Natural killer cell treated with Interleukin-12 subunit alpha and Interleukin-12 subunit beta and Interleukin-15 and Interleukin-18, amount 100 ng/mL, for 72 hours (primary cell): ENCODE results near the gene LMNA. TPM values are rescaled to one million over a fixed set of nuclear protein-coding genes. Genes with fewer than 3 reads are reported as not detected.
"Not testable (repeated sequence)": the region's sequence is repeated elsewhere in the genome, so short reads cannot be mapped to it uniquely, and the experiment has no call there.

Experiments
- ATAC-seq, 2 donors: fragments of 150-1000 bp; cut with Tn5 transposase in 1 of 2; sonication (Bioruptor Pico), chemical (Tn5 transposase) in 1 of 2; 2 replicates each; pipeline ENCODE4 v1.10.0; 2021
- DNase-seq: peaks from one replicate; pipeline ENCODE4 v3.0.0; 2022; ENCODE audit warnings: low spot score
- H3K27ac Mint-ChIP-seq, 2 donors: 1 replicate in 1 of 2; 2 replicates in 1 of 2; pipeline ENCODE4 v1.8.0; 2022; ENCODE audit warnings: mixed read lengths in 2 of 2, mild to moderate bottlenecking in 1 of 2, moderate library complexity in 1 of 2
- H3K27me3 Mint-ChIP-seq, 2 donors: 1 replicate in 1 of 2; 2 replicates in 1 of 2; pipeline ENCODE4 v1.8.0; 2022; ENCODE audit warnings: mixed read lengths in 2 of 2
- H3K36me3 Mint-ChIP-seq: one replicate; pipeline ENCODE4 v1.8.0; 2022; ENCODE audit warnings: mixed read lengths
- H3K4me1 Mint-ChIP-seq, 2 donors: 1 replicate in 1 of 2; 2 replicates in 1 of 2; pipeline ENCODE4 v1.8.0; 2022; ENCODE audit warnings: low read depth in 2 of 2, mixed read lengths in 2 of 2, mild to moderate bottlenecking in 1 of 2
- H3K4me3 Mint-ChIP-seq: one replicate; pipeline ENCODE4 v1.8.0; 2022; ENCODE audit warnings: mixed read lengths
- H3K9me3 Mint-ChIP-seq: 2 replicates; pipeline ENCODE4 v1.8.0; 2022; ENCODE audit warnings: mixed read lengths
- total RNA-seq, 2 donors: library from RNA; stranded (reverse); gene quantifications; one replicate each; pipeline ENCODE4 v1.2.3, GENCODE V29; 2022

The LMNA gene
- total RNA-seq, 2 donors from 2014 or later: 21.4 to 67.6 TPM

- H3K27me3 Mint-ChIP-seq: peaks cover 6% of the 10 kb centered on the region in 2 donors
- peaks cover 4% of the 10 kb centered on the region for H3K36me3 Mint-ChIP-seq
- DNase-seq (no peak), ATAC-seq (peak; percentile 34 to 44)
- H3K9me3 Mint-ChIP-seq: no peaks in the 10 kb centered on the region
- peak overlapping the region; percentile 18 for H3K4me3 Mint-ChIP-seq
- peak overlapping the region; percentile 22 to 70 for H3K27ac Mint-ChIP-seq
- H3K4me1 Mint-ChIP-seq: peaks cover 16 to 24% of the 10 kb centered on the region in 2 donors
These were observed 50.6 kb downstream of the LMNA start for GRCh38 chr1:156165083-156165482.

GRCh38 chr1:156167536-156167935, 53.0 kb downstream of the LMNA start:
- Mint-ChIP-seq H3K27ac (peak overlapping the region in 1 of 2 donors; percentile 44), H3K27me3 (peaks cover 6% of the 10 kb centered on the region in 2 donors), H3K36me3 (peaks cover 4% of the 10 kb centered on the region), H3K9me3 (no peaks in the 10 kb centered on the region), H3K4me1 (peaks cover 8 to 10% of the 10 kb centered on the region in 2 donors), H3K4me3 (no peak overlapping the region)
- ATAC-seq (no peak), DNase-seq (no peak)

- no peaks in the 10 kb centered on the region for H3K9me3 Mint-ChIP-seq
- peak overlapping the region in 1 of 2 donors; percentile 15 for H3K27ac Mint-ChIP-seq
- H3K4me1 Mint-ChIP-seq: peaks cover 0 to 4% of the 10 kb centered on the region in 2 donors
- no peak for DNase-seq
- no peak overlapping the region for H3K4me3 Mint-ChIP-seq
- H3K27me3 Mint-ChIP-seq: peaks cover 12 to 13% of the 10 kb centered on the region in 2 donors
- no peak for ATAC-seq
- peaks cover 4% of the 10 kb centered on the region for H3K36me3 Mint-ChIP-seq
These were observed 58.4 kb downstream of the LMNA start for GRCh38 chr1:156172696-156173470.

- DNase-seq (no peak), ATAC-seq (peak; percentile 36 to 46)
- H3K9me3 Mint-ChIP-seq: no peaks in the 10 kb centered on the region
- peaks cover 0 to 4% of the 10 kb centered on the region in 2 donors for H3K4me1 Mint-ChIP-seq
- H3K36me3 Mint-ChIP-seq: no peaks in the 10 kb centered on the region
- no peak overlapping the region for H3K27ac Mint-ChIP-seq
- H3K27me3 Mint-ChIP-seq: peaks cover 14 to 16% of the 10 kb centered on the region in 2 donors
- no peak overlapping the region for H3K4me3 Mint-ChIP-seq
These were observed 62.2 kb downstream of the LMNA start for GRCh38 chr1:156176610-156177210.

- no peak overlapping the region for H3K4me3 Mint-ChIP-seq
These were observed 63.6 kb downstream of the LMNA start for GRCh38 chr1:156177919-156178654.

GRCh38 chr1:156180471-156180870, 66.0 kb downstream of the LMNA start:
- no peak overlapping the region for H3K4me3 Mint-ChIP-seq
- H3K36me3 Mint-ChIP-seq: no peaks in the 10 kb centered on the region
- no peak for DNase-seq
- H3K9me3 Mint-ChIP-seq: no peaks in the 10 kb centered on the region
- H3K4me1 Mint-ChIP-seq: no peaks in the 10 kb centered on the region
- H3K27me3 Mint-ChIP-seq: peaks cover 7 to 8% of the 10 kb centered on the region in 2 donors
- H3K27ac Mint-ChIP-seq: no peak overlapping the region
- ATAC-seq: no peak

More at GRCh38 chr1:156177919-156178654, 63.6 kb downstream of the LMNA start:
- Mint-ChIP-seq H3K4me1 (peaks cover 0 to 3% of the 10 kb centered on the region in 2 donors), H3K36me3 (no peaks in the 10 kb centered on the region), H3K27me3 (peaks cover 14 to 15% of the 10 kb centered on the region in 2 donors), H3K9me3 (no peaks in the 10 kb centered on the region), H3K27ac (peak overlapping the region; percentile 4 to 9)
- no peak for DNase-seq
- peak in 1 of 2 donors; percentile 12 for ATAC-seq

- not testable (repeated sequence) for H3K36me3 Mint-ChIP-seq, H3K4me1 Mint-ChIP-seq, DNase-seq, H3K9me3 Mint-ChIP-seq, H3K4me3 Mint-ChIP-seq, H3K27ac Mint-ChIP-seq, ATAC-seq, H3K27me3 Mint-ChIP-seq
These were observed 66.9 kb downstream of the LMNA start for GRCh38 chr1:156181391-156181924.

- H3K27ac Mint-ChIP-seq, ATAC-seq, H3K36me3 Mint-ChIP-seq, H3K4me3 Mint-ChIP-seq, H3K4me1 Mint-ChIP-seq, DNase-seq, H3K9me3 Mint-ChIP-seq, H3K27me3 Mint-ChIP-seq: not testable (repeated sequence)
These were observed 67.7 kb downstream of the LMNA start for GRCh38 chr1:156182010-156182779.

- ATAC-seq, H3K27me3 Mint-ChIP-seq, H3K4me3 Mint-ChIP-seq, H3K9me3 Mint-ChIP-seq, DNase-seq, H3K27ac Mint-ChIP-seq, H3K4me1 Mint-ChIP-seq, H3K36me3 Mint-ChIP-seq: not testable (repeated sequence)
These were observed 72.1 kb downstream of the LMNA start for GRCh38 chr1:156186347-156187177.

Other genes with a start within 250 kb of the LMNA start
- 10 to 100 TPM; 29.4 to 40.2 TPM for gene RIT1, start 203.4 kb upstream of the LMNA start, total RNA-seq
- 10 to 100 TPM; 47.6 to 96.0 TPM for gene KHDC4, start 180.3 kb upstream of the LMNA start, total RNA-seq
- not detected for gene RXFP4, start 173.1 kb upstream of the LMNA start, total RNA-seq
- 100 to 1,000 TPM; 205 to 234 TPM for gene ARHGEF2, start 136.2 kb upstream of the LMNA start, total RNA-seq
- gene SSR2, start 93.8 kb upstream of the LMNA start, total RNA-seq: 100 to 1,000 TPM; 240 to 299 TPM
- gene UBQLN4, start 60.9 kb upstream of the LMNA start, total RNA-seq: 10 to 100 TPM; 30.4 to 51.4 TPM
- 10 to 100 TPM; 34.0 to 35.6 TPM for gene LAMTOR2, start 59.9 kb upstream of the LMNA start, total RNA-seq
- gene RAB25, start 53.6 kb upstream of the LMNA start, total RNA-seq: not detected
- under 1 TPM; 0.06 to 0.07 TPM for gene MEX3A, start 32.2 kb upstream of the LMNA start, total RNA-seq
- gene SEMA4A, start 38.9 kb downstream of the LMNA start, total RNA-seq: 10 to 100 TPM in 1 of 2 donors, 1 to 10 TPM in 1; 3.9 to 16.6 TPM
- gene SLC25A44, start 79.4 kb downstream of the LMNA start, total RNA-seq: 10 to 100 TPM; 54.4 to 56.6 TPM
- 100 to 1,000 TPM in 1 of 2 donors, 10 to 100 TPM in 1; 90.6 to 105 TPM for gene PMF1, start 98.3 kb downstream of the LMNA start, total RNA-seq
- 1 to 10 TPM; 1.8 to 2.3 TPM for gene BGLAP, start 127.5 kb downstream of the LMNA start, total RNA-seq
- gene PAQR6, start 133.3 kb downstream of the LMNA start, total RNA-seq: 1 to 10 TPM; 5.9 to 9.5 TPM
- gene SMG5, start 168.1 kb downstream of the LMNA start, total RNA-seq: 100 to 1,000 TPM in 1 of 2 donors, 10 to 100 TPM in 1; 89.3 to 130 TPM
- gene TMEM79, start 169.6 kb downstream of the LMNA start, total RNA-seq: 10 to 100 TPM in 1 of 2 donors, 1 to 10 TPM in 1; 6.4 to 12.0 TPM
- gene GLMP, start 181.0 kb downstream of the LMNA start, total RNA-seq: 10 to 100 TPM; 17.2 to 19.6 TPM
- gene VHLL, start 184.6 kb downstream of the LMNA start, total RNA-seq: not detected
- 100 to 1,000 TPM; 299 to 338 TPM for gene CCT3, start 223.6 kb downstream of the LMNA start, total RNA-seq
- not detected for gene TSACC, start 223.8 kb downstream of the LMNA start, total RNA-seq